Effector memory CD4-positive, alpha-beta T cell (primary cell): ENCODE data around the gene ALDH3A1.
"Not testable (repeated sequence)": the region's sequence is repeated elsewhere in the genome, so short reads cannot be mapped to it uniquely, and the experiment has no call there.

Experiments
- DNase-seq, 3 donors: peaks; one replicate each; pipeline ENCODE4 v3.0.0-alpha.2; 2020
- H3K27ac ChIP-seq: 2 replicates; pipeline ENCODE4 v1.7.0; 2013; ENCODE audit warnings: mild to moderate bottlenecking, low read length, moderate library complexity; ENCODE audit not compliant: insufficient read depth, poor library complexity, severe bottlenecking
- H3K27me3 ChIP-seq: replicated peaks from 2 replicates; pipeline ENCODE4 v1.7.0; 2013; ENCODE audit warnings: mild to moderate bottlenecking, low read length; ENCODE audit not compliant: insufficient read depth, control insufficient read depth, poor library complexity, severe bottlenecking
- H3K36me3 ChIP-seq: 2 replicates; pipeline ENCODE4 v1.7.0; 2013; ENCODE audit warnings: mild to moderate bottlenecking, low read length, moderate library complexity; ENCODE audit not compliant: control insufficient read depth, insufficient read depth
- H3K4me1 ChIP-seq: 2 replicates; pipeline ENCODE4 v1.7.0; 2013; ENCODE audit warnings: low read length, mild to moderate bottlenecking; ENCODE audit not compliant: control insufficient read depth, insufficient read depth, poor library complexity, severe bottlenecking
- H3K4me3 ChIP-seq: 2 replicates; pipeline ENCODE4 v1.7.0; 2013; ENCODE audit warnings: low read length, low read depth, mild to moderate bottlenecking; ENCODE audit not compliant: insufficient read depth, poor library complexity, severe bottlenecking
- H3K9me3 ChIP-seq: 2 replicates; pipeline ENCODE4 v1.7.0; 2013; ENCODE audit warnings: mild to moderate bottlenecking, low read length, moderate library complexity; ENCODE audit not compliant: control insufficient read depth

ALDH3A1 gene

DNA sequence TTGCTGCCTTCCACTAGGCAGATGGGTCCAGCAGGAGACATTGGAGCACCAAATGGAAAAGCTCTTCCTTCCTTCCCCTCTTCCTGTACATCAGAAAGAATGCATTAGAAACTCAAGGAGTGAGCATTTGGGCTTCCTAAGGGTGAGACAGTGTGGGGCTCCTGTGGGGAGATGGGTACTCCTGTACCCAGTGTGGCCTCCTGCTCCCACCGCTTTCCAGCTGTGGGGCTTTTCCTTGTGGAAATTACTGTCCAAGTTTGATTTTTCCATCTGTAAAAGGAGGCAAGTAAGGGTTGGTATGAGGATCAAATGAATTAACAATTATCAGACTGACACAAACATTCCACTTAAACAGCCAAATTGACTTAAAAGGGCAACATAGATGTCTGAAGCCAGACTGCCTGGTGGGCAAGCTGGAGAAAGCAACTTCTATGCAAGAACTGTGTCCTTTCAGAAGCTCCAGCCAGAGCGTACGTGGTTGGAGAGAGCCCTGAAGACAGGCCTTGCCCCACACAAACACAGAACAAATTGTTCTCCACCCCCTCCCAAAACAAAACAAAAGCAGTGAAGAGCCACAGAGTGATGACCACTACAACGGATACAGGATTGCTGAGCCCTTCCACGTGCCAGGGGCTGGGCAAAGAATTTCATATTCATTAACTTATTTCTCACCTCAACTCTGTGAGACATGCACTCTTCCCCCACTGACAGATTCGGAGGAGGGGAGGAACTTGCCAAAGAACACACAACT, 23.1 kb upstream of the ALDH3A1 start:
- H3K4me1 ChIP-seq: peaks cover 49% of the 10 kb centered on the region
- H3K36me3 ChIP-seq: peaks cover 6% of the 10 kb centered on the region
- peak overlapping the region; percentile 45 for H3K27ac ChIP-seq
- H3K27me3 ChIP-seq: no peaks in the 10 kb centered on the region
- DNase-seq: no peak
- H3K9me3 ChIP-seq: no peaks in the 10 kb centered on the region
- H3K4me3 ChIP-seq: no peak overlapping the region

DNA sequence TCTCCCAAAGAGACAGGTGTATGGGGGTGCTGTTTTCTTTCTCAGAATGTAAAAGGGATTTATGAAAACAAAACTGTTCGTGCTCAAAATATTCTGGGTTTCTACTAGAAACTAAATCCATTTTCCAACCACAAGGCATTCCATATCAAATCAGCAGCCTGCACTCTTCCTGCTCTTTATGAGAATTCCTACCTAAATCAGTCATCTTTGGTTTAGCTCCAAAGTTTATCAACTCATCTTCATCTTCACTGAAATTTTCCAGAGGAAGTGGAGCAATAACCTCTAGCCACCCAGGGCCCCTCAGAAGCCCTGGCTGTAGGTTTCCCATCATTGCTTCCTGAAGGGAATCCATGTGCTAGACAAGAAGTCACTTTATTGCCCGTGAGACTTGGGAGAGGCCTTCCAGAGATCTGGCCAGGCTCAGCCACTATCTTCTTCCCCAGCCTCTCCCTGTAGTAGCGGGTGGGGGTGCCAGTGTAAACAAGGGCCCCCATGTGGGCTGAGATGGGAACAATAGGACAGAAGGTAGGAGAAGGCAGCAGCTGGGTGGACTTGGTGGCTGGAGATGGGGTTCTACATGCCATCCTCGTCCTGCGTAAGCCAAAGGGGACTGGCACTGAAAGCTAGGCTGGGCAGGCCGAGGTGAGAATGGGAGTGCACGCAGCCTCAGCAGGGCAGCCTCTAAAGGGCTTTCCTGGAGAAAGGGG, 22.0 kb upstream of the ALDH3A1 start:
- no peaks in the 10 kb centered on the region for H3K9me3 ChIP-seq
- H3K27ac ChIP-seq: no peak overlapping the region
- DNase-seq: no peak
- no peaks in the 10 kb centered on the region for H3K27me3 ChIP-seq
- H3K36me3 ChIP-seq: no peaks in the 10 kb centered on the region
- H3K4me3 ChIP-seq: no peak overlapping the region
- peaks cover 49% of the 10 kb centered on the region for H3K4me1 ChIP-seq

DNA sequence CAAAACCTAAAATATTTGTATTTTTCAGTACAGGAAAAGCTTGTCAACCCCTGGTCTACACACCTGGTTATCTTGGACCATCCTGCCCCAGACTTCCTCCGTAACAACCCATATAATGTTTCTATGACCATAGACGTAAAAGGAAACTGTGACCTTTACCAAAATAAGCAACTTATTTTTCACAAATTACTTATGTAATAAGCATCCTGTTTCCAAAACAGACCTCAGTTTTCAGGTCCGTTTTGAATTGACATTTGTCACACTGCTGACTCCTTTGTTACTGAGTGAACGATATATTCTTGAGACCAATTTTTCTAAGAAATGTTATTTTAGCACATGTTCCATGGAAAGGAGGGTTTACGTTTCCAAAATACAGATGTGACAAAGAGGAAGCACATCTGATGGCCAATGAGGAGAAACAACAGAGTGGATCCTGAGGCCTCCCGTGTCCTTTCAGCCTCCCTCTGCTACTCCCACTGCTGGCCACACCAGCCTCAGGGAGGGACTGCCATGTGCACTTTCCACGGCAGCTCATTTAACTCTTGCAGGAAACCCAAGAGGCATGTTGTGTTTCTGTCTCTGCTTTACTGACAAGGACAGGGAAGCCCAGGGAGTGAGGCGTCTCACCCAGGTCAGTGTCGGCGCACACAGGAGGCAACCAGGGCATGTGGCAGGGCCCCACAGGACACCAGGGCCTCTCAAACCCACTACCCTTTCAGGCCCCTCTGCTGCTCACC, 20.1 kb upstream of the ALDH3A1 start:
- no peak overlapping the region for H3K27ac ChIP-seq
- H3K4me3 ChIP-seq: no peak overlapping the region
- no peaks in the 10 kb centered on the region for H3K36me3 ChIP-seq
- no peak for DNase-seq
- no peaks in the 10 kb centered on the region for H3K27me3 ChIP-seq
- no peaks in the 10 kb centered on the region for H3K9me3 ChIP-seq
- peaks cover 46% of the 10 kb centered on the region for H3K4me1 ChIP-seq

DNA sequence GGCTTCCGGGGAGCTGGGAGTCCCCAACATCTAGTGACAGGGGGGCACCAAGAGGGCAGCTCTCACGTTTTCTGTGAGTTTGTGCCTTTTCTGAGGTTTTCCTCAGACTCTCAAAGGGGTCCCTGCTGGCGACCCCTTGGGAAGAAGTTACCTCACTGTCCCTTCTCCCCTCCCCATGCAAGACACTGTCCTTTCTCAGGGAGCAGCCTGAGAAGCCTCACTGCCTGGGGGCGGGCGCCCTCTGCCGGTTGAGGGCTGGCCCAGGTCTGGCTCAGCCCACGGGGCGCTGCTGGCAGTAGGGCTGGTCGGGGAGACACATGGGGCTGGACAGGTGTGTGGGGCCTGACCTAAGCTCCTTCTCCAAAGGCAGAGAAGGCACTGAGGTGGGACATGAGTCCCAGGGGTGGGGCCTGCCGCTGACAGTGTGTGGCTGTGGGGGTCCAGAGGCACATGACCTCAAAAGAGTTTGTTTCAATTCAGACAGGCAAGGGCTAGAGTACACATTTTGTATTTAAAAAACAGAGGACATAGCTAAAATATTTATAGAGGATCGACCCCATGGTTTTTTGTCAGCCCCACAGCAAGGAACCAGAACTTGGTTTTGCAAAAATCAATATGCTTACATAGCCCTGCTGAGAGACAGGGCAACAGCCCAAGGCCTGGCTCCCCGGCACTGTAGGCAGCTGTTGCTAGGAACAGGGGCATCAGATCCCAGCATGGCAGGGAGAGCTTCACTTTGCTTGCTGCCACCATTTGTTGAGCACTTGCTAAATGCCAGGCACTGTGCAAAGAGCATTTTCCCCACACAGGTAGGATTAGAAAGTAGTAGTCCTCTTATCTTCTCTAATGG, 18.5 kb upstream of the ALDH3A1 start:
- peak; percentile 42 to 64 (median 45) for DNase-seq
- Histone ChIP-seq H3K27ac (no peak overlapping the region), H3K9me3 (no peaks in the 10 kb centered on the region)

DNA sequence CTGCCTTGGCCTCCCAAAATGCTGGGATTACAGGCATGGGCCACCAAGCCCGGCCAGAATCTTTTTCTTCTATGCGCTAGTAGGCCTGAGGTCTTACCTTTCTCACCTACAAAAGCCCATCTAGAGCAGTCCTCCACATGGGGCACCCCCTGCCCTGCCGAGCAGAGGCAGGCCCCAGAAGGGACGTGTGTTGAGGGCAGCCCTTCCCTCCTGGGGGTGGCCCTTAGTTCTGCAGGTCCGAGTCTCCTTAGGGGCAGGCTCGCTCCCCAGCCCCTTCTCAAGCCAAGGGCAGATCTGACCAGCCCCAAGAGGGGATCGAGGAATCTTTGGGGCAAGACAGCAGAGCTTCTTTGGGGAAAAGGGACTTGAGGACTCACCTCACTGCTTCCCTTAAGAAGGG, 17.9 kb upstream of the ALDH3A1 start:
- Histone ChIP-seq H3K36me3 (no peaks in the 10 kb centered on the region), H3K9me3 (no peaks in the 10 kb centered on the region), H3K4me1 (peaks cover 31% of the 10 kb centered on the region), H3K27ac (no peak overlapping the region), H3K27me3 (no peaks in the 10 kb centered on the region), H3K4me3 (no peak overlapping the region)
- no peak for DNase-seq

More for the DNA sequence above, 18.5 kb upstream of the ALDH3A1 start:
- Histone ChIP-seq H3K27me3 (no peaks in the 10 kb centered on the region), H3K4me3 (no peak overlapping the region), H3K36me3 (no peaks in the 10 kb centered on the region), H3K4me1 (peaks cover 37% of the 10 kb centered on the region)

DNA sequence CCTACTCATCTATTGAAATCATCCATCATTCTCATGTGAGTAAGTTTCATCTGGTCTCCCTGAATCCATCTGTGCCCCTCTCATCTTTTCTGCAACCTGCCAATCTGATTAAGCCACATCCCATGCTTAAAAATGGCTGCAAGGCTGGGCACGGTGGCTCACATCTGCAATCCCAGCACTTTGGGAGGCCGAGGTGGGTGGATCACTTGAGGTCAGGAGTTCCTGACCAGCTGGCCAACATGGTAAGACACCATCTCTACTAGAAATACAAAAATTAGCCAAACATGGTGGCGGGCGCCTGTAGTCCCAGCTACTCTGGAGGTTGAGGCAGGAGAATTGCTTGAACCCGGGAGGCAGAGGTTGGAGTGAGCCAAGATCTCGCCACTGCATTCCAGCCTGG, 15.9 kb upstream of the ALDH3A1 start:
- H3K27me3 ChIP-seq, H3K4me3 ChIP-seq, H3K27ac ChIP-seq, DNase-seq, H3K36me3 ChIP-seq, H3K9me3 ChIP-seq: not testable (repeated sequence)
- peaks cover 22% of the 10 kb centered on the region for H3K4me1 ChIP-seq

DNA sequence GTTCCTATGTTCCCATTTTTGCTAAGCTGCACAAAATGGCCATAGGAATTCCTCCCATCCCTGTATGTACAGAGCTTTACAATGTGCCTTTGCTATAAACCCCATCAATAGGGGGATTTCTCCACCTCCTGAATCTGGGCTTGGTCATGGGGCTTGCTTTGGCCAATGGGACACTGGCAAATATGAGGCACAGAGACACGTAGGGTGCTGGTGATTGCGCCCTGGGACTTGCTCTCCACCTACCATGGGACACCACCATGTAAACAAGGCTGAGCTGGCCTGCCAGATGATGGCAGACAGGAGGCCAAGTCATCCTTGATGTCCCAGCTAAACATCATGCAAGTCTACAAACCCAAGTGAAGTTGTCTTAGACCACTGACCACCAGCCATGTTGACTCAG, 15.3 kb upstream of the ALDH3A1 start:
- Histone ChIP-seq H3K4me1 (peaks cover 20% of the 10 kb centered on the region), H3K27ac (no peak overlapping the region), H3K27me3 (no peaks in the 10 kb centered on the region), H3K9me3 (no peaks in the 10 kb centered on the region), H3K4me3 (no peak overlapping the region), H3K36me3 (no peaks in the 10 kb centered on the region)
- DNase-seq: no peak

DNA sequence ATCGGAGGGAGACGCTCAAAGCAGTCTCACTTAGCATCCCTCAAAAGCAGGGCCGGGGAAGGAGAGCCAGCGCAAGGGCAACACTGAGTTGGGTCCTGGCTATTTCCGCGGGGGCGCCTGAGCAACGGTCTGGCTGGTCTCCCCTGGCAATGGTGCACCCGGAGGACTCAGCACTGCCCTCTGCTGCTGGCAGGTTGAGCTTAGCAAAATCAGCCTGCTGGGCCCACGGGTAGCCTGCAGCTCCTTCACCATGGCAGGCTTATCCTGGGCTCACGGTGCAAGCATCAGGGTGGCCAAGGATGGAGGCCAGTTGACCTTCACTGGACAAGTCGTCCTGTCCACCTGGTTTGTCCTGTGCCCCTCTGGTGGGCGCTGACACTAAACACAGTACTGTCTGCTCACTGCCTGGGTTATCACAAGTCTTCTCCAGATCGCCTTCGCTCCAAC, 14.4 kb upstream of the ALDH3A1 start:
- Histone ChIP-seq H3K27me3 (no peaks in the 10 kb centered on the region), H3K4me3 (no peak overlapping the region), H3K4me1 (peaks cover 12% of the 10 kb centered on the region), H3K27ac (no peak overlapping the region), H3K9me3 (no peaks in the 10 kb centered on the region), H3K36me3 (no peaks in the 10 kb centered on the region)
- DNase-seq: peak; percentile 20 to 33 (median 25)

DNA sequence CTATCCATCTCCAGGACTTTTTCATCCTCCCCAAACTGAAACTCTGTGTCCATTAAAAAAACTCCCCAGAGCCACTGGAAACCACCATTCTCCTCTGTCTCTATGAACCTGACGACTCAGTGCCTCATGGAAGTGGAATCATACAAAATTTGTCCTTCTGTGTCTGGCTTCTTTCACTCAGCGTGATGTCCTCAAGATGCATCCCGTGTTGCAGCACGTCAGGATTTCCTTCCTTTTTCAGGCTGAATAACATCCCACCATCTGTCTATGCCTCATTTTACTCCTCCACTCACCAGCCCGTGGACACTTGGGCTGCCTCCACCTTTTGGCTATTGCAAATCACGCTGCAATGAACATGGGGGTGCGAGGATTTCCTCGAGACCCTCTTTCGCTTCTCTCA, 12.6 kb upstream of the ALDH3A1 start:
- DNase-seq: no peak
- Histone ChIP-seq H3K4me1 (peaks cover 4% of the 10 kb centered on the region), H3K36me3 (no peaks in the 10 kb centered on the region), H3K4me3 (no peak overlapping the region), H3K27me3 (no peaks in the 10 kb centered on the region), H3K27ac (no peak overlapping the region), H3K9me3 (no peaks in the 10 kb centered on the region)
